Fibroblast of skin of right quadriceps (primary cell): Measurements from ENCODE around the gene EIF3C.
"Not testable (repeated sequence)": the region's sequence is repeated elsewhere in the genome, so short reads cannot be mapped to it uniquely, and the experiment has no call there.

Source experiments
- DNase-seq: peaks from one replicate; pipeline ENCODE4 v3.0.0-alpha.2; 2013

EIF3C gene, protein sequence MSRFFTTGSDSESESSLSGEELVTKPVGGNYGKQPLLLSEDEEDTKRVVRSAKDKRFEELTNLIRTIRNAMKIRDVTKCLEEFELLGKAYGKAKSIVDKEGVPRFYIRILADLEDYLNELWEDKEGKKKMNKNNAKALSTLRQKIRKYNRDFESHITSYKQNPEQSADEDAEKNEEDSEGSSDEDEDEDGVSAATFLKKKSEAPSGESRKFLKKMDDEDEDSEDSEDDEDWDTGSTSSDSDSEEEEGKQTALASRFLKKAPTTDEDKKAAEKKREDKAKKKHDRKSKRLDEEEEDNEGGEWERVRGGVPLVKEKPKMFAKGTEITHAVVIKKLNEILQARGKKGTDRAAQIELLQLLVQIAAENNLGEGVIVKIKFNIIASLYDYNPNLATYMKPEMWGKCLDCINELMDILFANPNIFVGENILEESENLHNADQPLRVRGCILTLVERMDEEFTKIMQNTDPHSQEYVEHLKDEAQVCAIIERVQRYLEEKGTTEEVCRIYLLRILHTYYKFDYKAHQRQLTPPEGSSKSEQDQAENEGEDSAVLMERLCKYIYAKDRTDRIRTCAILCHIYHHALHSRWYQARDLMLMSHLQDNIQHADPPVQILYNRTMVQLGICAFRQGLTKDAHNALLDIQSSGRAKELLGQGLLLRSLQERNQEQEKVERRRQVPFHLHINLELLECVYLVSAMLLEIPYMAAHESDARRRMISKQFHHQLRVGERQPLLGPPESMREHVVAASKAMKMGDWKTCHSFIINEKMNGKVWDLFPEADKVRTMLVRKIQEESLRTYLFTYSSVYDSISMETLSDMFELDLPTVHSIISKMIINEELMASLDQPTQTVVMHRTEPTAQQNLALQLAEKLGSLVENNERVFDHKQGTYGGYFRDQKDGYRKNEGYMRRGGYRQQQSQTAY

GRCh38 chr16:28711220-28712083 lies at the start of gene EIF3C:
Gene EIF3C, plus strand, starts transcription at chr16:28711464. Its CDS starts 223 bp downstream, at chr16:28711687.
- DNase-seq: not testable (repeated sequence)

DNA sequence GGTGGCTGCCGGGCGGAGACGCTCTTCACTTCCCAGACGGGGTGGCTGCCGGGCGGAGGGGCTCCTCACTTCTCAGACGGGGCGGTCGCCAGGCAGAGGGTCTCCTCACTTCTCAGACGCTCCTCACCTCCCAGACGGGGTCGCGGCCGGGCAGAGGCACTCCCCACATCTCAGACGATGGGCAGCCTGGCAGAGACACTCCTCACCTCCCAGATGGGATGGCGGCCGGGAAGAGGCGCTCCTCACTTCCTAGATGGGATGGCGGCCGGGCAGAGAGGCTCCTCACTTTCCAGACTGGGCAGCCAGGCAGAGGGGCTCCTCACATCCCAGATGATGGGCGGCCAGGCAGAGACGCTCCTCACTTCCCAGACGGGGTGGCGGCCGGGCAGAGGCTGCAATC lies 45.0 kb upstream of the EIF3C start:
- DNase-seq: not testable (repeated sequence)

DNA sequence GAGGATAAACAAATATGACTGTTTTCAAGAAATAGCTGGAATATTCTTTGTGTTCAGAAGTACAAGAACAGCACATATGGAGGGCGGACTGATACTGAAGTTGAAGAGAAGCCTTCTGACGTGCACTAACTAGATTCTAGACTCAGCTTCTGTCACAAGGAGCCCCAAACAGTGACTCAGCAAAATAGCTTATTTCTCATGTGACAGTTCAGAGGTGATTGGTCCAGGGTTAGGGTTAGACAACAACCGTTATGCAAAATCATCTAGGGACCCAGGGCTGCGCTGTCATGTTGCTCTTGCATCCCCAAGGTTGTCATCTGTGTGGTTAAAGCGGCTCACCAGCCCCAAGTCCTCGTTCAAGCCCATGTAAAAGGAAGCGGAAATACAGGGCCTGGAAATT lies 43.8 kb upstream of the EIF3C start:
- not testable (repeated sequence) for DNase-seq

GRCh38 chr16:28668199-28668598 lies 43.1 kb upstream of the EIF3C start:
- not testable (repeated sequence) for DNase-seq

DNA sequence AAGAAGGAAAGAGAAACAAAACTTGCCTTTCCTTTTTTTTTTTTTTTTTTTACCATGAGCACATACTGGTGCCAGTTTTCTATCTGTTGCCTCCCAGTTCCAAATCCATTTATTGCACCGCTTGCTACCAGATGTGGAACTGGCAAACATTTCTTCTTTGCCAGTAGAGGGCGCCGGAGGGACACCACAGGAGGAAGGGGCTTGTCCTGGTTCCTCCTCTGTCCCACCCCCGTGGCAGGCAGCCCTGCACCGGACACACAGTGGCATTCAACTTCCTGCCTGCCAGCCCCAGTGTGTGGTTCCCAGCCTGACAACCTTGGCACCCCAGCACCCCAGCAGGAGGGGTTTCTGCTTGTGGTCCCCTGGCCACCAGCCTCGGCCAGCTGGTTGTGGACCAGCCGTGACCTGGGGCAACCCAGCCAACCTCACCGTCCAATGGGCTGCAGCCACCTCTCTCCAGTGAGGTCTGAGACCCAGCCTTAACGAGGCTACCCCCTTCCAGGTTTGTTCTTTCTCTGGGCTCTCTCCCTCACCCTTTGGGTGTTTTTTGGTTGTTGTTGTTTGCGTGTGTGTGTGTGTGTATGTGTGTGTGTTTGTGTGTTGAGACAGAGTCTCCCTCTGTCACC lies 22.8 kb upstream of the EIF3C start:
- DNase-seq: not testable (repeated sequence)

GRCh38 chr16:28689425-28689824 lies 21.8 kb upstream of the EIF3C start:
- not testable (repeated sequence) for DNase-seq

- not testable (repeated sequence) for DNase-seq
These were observed 19.5 kb upstream of the EIF3C start for GRCh38 chr16:28691722-28692121.

DNA sequence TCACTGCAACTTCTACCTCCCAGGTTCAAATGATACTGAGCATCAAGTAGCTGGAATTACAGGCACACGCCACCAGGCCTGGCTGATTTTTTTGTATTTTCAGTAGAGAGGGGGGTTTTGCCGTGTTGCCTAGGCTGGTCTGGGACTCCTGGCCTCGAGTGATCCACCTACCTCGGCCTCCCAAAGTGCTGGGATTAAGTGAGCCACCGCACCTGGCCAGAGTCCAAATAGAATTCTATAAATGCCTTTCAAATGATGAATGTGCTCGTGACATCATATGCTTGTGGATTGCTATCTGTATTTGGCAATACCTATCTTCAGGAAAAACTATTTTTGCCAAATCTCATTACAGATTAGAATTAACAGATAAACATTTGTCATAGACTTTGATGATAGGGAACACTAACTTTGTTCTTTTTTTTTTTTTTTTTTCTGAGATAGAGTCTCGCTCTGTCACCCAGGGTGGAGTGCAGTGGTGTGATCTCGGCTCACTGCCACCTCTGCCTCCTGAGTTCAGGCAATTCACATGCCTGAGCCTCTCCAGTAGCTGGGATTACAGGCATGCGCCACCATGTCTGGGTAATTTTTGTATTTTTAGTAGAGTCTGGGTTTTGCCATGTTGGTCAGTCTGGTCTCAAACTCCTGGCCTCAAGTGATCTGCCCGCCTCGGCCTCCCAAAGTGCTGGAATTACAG lies 17.9 kb upstream of the EIF3C start:
- not testable (repeated sequence) for DNase-seq

GRCh38 chr16:28699792-28700191 lies 11.5 kb upstream of the EIF3C start:
- DNase-seq: not testable (repeated sequence)

- not testable (repeated sequence) for DNase-seq
These were observed 10.9 kb upstream of the EIF3C start for GRCh38 chr16:28700349-28700748.

DNA sequence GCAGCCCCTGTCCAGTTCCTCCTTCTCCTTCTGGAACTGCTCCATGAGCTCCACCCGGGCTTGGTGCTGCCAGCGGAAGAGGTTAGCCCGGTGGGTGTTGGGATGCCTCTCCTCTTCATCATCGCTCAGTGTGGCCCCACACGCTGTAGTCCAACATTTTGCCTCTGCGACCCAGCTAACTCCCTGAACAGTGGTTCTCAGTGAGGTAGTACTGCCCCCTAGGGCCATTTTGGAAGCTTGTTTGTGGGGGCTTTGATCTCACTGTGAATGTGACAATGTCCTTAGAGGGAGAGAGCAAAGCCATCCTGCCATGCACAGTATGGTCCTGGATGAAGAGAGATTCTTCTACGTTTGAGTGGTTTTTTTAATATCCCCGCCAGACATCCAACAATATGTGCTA lies 9.9 kb upstream of the EIF3C start:
- DNase-seq: not testable (repeated sequence)

DNA sequence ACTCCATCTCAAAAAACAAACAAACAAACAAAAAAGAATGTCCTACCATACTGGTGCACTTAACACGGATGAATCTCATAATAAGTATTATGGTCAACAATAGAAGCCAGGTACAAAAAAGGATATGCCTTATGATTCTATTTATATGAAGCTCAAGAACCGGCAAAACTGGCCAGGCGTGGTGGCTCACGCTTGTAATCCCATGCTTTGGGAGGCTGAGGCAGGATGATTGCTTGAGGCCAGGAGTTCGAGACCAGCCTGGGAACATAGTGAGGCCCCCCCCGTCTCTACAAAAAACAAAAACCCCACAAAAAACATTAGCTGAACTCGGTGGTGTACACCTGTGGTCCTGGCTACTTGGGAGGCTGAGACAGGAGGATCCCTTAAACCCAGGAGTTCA lies 7.0 kb upstream of the EIF3C start:
- not testable (repeated sequence) for DNase-seq

- DNase-seq: not testable (repeated sequence)
These were observed 11.8 kb downstream of the EIF3C start for GRCh38 chr16:28722852-28723650.

DNA sequence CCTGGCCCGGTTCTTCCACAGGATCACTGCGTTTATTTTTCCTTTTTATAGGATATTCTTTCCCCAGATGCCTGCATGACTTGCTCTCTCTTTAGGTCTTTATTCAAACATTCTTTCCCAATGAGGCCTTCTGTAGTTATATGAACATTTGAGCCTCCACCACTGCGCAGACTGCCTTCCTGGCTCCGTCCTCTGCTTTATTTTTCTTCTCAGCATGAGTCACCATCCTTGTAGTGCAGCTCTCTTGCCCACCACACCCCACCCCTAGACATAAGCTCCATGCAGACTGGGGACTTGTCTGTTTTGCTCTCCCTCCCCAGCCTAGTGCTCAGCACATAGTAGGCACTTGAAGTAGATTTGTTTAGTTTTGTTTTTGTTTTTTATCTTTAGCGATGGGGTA lies 20.0 kb downstream of the EIF3C start:
- not testable (repeated sequence) for DNase-seq

GRCh38 chr16:28732455-28733124 lies 21.3 kb downstream of the EIF3C start:
- DNase-seq: not testable (repeated sequence)

DNA sequence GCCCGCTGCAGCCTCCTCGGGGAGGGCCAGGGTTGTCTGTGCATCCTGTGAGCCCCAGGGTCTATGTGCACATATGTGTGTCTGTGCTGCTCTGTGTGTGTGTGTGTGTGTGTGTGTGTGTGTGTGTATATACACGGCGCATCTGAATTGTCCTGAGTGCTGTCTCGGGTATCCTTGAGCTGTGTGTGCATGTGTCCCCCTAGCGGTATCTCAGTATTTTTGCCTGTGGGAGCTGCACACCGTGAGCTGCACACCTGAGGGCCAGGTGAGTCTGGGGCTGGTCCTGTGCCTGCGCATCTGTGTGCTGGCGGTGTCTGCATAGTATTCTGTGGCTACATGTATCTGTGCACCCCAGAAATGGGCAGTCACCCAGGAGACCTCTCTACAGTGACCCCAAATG lies 28.5 kb downstream of the EIF3C start:
- DNase-seq: not testable (repeated sequence)

- DNase-seq: not testable (repeated sequence)
These were observed 29.4 kb downstream of the EIF3C start for GRCh38 chr16:28740631-28741030.

DNA sequence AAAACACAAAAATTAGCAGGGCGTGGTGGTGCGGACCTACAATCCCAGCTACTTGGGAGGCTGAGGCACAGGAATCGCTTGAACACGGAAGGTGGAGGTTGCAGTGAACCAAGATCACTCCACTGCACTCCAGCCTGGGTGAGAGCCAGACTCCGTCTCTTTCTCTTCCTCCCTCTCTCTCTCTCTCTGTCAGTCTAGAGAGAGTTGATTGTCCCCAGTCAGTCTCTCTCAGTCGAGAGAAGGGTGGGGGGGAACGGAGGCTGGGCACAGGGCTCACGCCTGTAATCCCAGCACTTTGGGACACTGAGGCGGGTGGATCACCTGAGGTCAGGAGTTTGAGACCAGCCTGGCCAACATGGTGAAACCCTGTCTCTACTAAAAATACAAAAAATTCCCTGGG lies 30.0 kb downstream of the EIF3C start:
- DNase-seq: not testable (repeated sequence)

DNA sequence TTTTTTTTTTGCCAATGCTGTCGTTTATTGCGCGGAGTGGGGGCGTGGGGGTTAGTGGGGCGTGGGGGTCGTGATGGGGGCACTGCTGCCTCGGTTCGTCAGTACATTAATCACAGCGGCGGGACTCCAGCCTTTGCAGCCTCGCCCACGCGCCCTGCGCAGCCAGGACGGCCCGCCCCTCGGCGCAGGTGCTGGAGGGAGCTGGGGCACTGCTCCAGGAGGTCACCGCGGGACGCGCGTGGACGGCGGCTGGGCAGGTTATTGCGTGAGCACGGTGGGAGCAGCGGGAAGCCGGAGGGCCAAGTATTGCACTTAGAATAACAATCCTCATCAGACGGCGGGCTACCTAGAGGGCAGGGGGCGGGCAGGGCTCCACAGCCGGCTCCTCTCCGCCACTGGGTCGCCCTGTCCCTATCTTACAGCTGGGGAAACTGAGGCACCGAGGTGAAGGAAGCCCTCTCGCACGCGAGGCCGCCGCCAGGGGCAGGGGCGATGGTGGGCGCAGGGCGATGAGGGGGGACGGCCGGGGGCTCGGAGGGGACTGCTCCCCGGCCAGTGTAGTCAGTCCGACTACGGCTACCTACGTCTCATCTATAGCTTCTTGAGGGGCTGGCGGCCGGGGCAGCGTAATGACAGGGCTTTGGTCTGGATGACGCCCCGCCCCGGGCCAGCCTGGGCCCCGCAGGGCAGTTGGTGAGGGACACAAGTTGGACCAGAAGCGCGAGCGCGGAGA lies 35.5 kb downstream of the EIF3C start:
- not testable (repeated sequence) for DNase-seq
